Liver (tissue), 3 donors: ENCODE data around the gene CD40.

Source experiments
- CTCF ChIP-seq: fragments of 150-350 bp; IDR thresholded peaks from 2 replicates; pipeline ENCODE4 v1.5.1; 2017; ENCODE audit warnings: improper control_type of control experiment, low read depth, low read length; ENCODE audit not compliant: missing input control
- REST ChIP-seq: IDR thresholded peaks from 2 replicates; pipeline ENCODE4 v1.6.1; 2016; ENCODE audit warnings: antibody characterized with exemption, mild to moderate bottlenecking
- TAF1 ChIP-seq: conservative IDR thresholded peaks from 2 replicates; pipeline ENCODE4 v1.6.1; 2016; ENCODE audit warnings: antibody characterized with exemption, mild to moderate bottlenecking
- donor health status: healthy.
- donor health status: healthy.

DNA sequence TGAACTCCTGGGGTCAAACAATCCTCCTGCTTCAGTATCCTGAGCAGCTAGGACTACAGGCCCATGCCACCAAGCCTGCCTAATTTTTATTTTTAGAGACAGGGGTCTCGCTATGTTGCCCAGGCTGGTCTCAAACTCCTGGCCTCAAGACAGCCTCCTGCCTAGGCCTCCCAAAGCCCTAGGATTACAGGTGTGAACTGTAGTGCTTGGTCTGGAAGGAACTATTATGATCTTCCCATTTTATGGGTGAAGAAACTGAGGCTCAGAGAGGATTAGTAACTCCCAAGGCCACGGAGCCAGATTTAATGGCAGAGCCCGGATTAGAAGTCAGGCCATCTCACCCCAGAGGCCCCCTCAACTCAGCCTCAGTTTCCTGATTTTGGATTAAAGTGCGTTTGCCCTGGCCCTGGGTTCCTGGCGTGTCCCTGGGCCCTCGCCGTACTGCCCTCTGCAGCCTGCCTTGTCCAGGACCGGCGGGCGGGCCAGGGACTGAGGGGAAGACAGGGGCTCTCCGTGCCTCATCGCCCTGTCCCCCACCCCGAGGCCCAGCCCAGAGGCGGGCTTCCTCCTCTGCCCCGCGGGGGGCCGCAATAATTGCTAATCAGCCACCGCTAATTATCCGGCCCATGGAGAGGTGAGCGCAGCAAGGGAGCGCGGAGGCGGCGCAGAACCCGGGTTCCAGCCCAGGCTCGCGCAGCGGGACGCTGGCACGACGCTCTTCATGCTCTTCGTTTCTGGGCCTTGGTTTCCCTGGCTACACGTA, 34.9 kb downstream of the CD40 start:
- TF ChIP-seq CTCF (no peak), TAF1 (no peak), REST (no peak)
